WTC11 (cell line): Measurements from ENCODE around the gene ADGRL2. TPM values are rescaled to one million over a fixed set of nuclear protein-coding genes. Genes with fewer than 3 reads are reported as not detected.

Experiments
- ATAC-seq: fragments of 200-7000 bp; cut with Tn5 transposase; 2 replicates; pipeline ENCODE4 v1.10.0; 2021; ENCODE audit warnings: mild to moderate bottlenecking, moderate library complexity
- CTCF ChIA-PET: fragments of 300-600 bp; sonication (Branson Sonifier 250); formaldehyde crosslinking; loops from one replicate; lab custom pipeline; 2021; ENCODE audit warnings: antibody characterized with exemption; lab: Charles Lee
- POLR2A ChIA-PET: fragments of 350-600 bp; sonication (Branson Sonifier 250); formaldehyde crosslinking; loops from one replicate; lab custom pipeline; 2021; ENCODE audit warnings: antibody characterized with exemption; lab: Charles Lee
- DNase-seq: peaks from one replicate; pipeline ENCODE4 v3.0.0; 2021; ENCODE audit warnings: low spot score
- H3K27ac Mint-ChIP-seq: 2 replicates; pipeline ENCODE4 v1.8.0; 2021; ENCODE audit warnings: mixed read lengths
- H3K27me3 Mint-ChIP-seq: 2 replicates; pipeline ENCODE4 v1.8.0; 2021; ENCODE audit warnings: low read depth, mild to moderate bottlenecking, moderate library complexity, mixed read lengths
- H3K36me3 Mint-ChIP-seq: 2 replicates; pipeline ENCODE4 v1.8.0; 2021; ENCODE audit warnings: mixed read lengths
- H3K4me1 Mint-ChIP-seq: 2 replicates; pipeline ENCODE4 v1.8.0; 2022; ENCODE audit warnings: mixed read lengths
- H3K4me3 Mint-ChIP-seq: 2 replicates; pipeline ENCODE4 v1.8.0; 2021; ENCODE audit warnings: mild to moderate bottlenecking, moderate library complexity, mixed read lengths
- H3K9me3 Mint-ChIP-seq: 2 replicates; pipeline ENCODE4 v1.8.0; 2021; ENCODE audit warnings: mixed read lengths
- ATF1 ChIP-seq: sonication (generic); formaldehyde crosslinking; IDR thresholded peaks from 2 replicates; pipeline ENCODE4 v1.8.1; 2023; ENCODE audit warnings: mild to moderate bottlenecking, moderate library complexity, missing genetic modification reagents
- ETV6 ChIP-seq: sonication (generic); formaldehyde crosslinking; IDR thresholded peaks from 2 replicates; pipeline ENCODE4 v1.8.1; 2022; ENCODE audit warnings: mild to moderate bottlenecking, missing genetic modification reagents
- HMGA2 ChIP-seq: fragments of 250-450 bp; sonication (Bioruptor Pico); IDR thresholded peaks from 2 replicates; pipeline ENCODE4 v1.4.0; 2021; ENCODE audit warnings: mild to moderate bottlenecking, moderate library complexity
- HMGXB4 ChIP-seq: sonication (generic); formaldehyde crosslinking; IDR thresholded peaks from 2 replicates; pipeline ENCODE4 v1.8.1; 2023; ENCODE audit warnings: mild to moderate bottlenecking, moderate library complexity, missing genetic modification reagents
- JUN ChIP-seq: sonication (generic); formaldehyde crosslinking; IDR thresholded peaks from 2 replicates; pipeline ENCODE4 v1.8.0; 2023; ENCODE audit warnings: mild to moderate bottlenecking, missing genetic modification reagents
- KAT7 ChIP-seq: sonication (generic); formaldehyde crosslinking; IDR thresholded peaks from 2 replicates; pipeline ENCODE4 v1.8.1; 2023; ENCODE audit warnings: missing genetic modification reagents, mild to moderate bottlenecking, borderline replicate concordance
- MYBL2 ChIP-seq: sonication (generic); formaldehyde crosslinking; IDR thresholded peaks from 2 replicates; pipeline ENCODE4 v1.8.1; 2023; ENCODE audit warnings: mild to moderate bottlenecking, moderate library complexity, missing genetic modification reagents
- OVOL2 ChIP-seq: fragments of 250-450 bp; sonication (Bioruptor Pico); IDR thresholded peaks from 2 replicates; pipeline ENCODE4 v1.9.0; 2021; ENCODE audit warnings: mild to moderate bottlenecking, borderline replicate concordance
- RELA ChIP-seq: sonication (generic); formaldehyde crosslinking; IDR thresholded peaks from 2 replicates; pipeline ENCODE4 v1.8.1; 2022; ENCODE audit warnings: missing genetic modification reagents, mild to moderate bottlenecking, borderline replicate concordance
- SOX15 ChIP-seq: fragments of 250-450 bp; sonication (Bioruptor Pico); IDR thresholded peaks from 2 replicates; pipeline ENCODE4 v1.9.0; 2021; ENCODE audit warnings: mild to moderate bottlenecking
- TEAD4 ChIP-seq: sonication (generic); formaldehyde crosslinking; IDR thresholded peaks from 2 replicates; pipeline ENCODE4 v1.8.0; 2022; ENCODE audit warnings: mild to moderate bottlenecking, missing genetic modification reagents
- ZBTB43 ChIP-seq: sonication (generic); formaldehyde crosslinking; IDR thresholded peaks from 2 replicates; pipeline ENCODE4 v1.8.1; 2023; ENCODE audit warnings: mild to moderate bottlenecking, missing genetic modification reagents
- ZNF232 ChIP-seq: sonication (generic); formaldehyde crosslinking; IDR thresholded peaks from 2 replicates; pipeline ENCODE4 v1.8.0; 2022; ENCODE audit warnings: mild to moderate bottlenecking, missing genetic modification reagents
- ZNF396 ChIP-seq: fragments of 250-450 bp; sonication (Bioruptor Pico); IDR thresholded peaks from 2 replicates; pipeline ENCODE4 v1.8.0; 2021; ENCODE audit warnings: mild to moderate bottlenecking, moderate library complexity, borderline replicate concordance
- total RNA-seq: library from RNA; stranded (reverse); gene quantifications from 3 replicates; pipeline ENCODE4 v1.2.3, GENCODE V29; 2021
- TF ChIP-seq, protein P1 (sequence below): sonication (generic); formaldehyde crosslinking; IDR thresholded peaks from 2 replicates; pipeline ENCODE4 v1.8.1; 2022; ENCODE audit warnings: low read depth, mild to moderate bottlenecking, moderate library complexity, missing genetic modification reagents, borderline replicate concordance
- TF ChIP-seq, protein P2 (sequence below): sonication (generic); formaldehyde crosslinking; IDR thresholded peaks from 2 replicates; pipeline ENCODE4 v1.8.1; 2023; ENCODE audit warnings: mild to moderate bottlenecking, missing genetic modification reagents, moderate library complexity
- TF ChIP-seq, protein P3 (sequence below): sonication (generic); formaldehyde crosslinking; IDR thresholded peaks from 2 replicates; pipeline ENCODE4 v1.8.1; 2022; ENCODE audit warnings: mild to moderate bottlenecking, moderate library complexity, missing genetic modification reagents
- TF ChIP-seq, protein P4 (sequence below): sonication (generic); formaldehyde crosslinking; IDR thresholded peaks from 2 replicates; pipeline ENCODE4 v1.8.1; 2022; ENCODE audit warnings: low read depth, missing genetic modification reagents, borderline replicate concordance
- TF ChIP-seq, protein P5 (sequence below): sonication (generic); formaldehyde crosslinking; IDR thresholded peaks from 2 replicates; pipeline ENCODE4 v1.8.0; 2022; ENCODE audit warnings: mild to moderate bottlenecking, missing genetic modification reagents

ADGRL2 gene
- total RNA-seq, 1 experiment from 2014 or later: 71.6 TPM

- CTCF ChIA-PET: interaction anchor here (0.7 to 1.4 kb wide), 11 partner anchors 17 to 1008 kb away, joined by 3 to 8 read pairs (median 3); no protein-coding TSS in a partner anchor
- TF ChIP-seq, protein P1, sequence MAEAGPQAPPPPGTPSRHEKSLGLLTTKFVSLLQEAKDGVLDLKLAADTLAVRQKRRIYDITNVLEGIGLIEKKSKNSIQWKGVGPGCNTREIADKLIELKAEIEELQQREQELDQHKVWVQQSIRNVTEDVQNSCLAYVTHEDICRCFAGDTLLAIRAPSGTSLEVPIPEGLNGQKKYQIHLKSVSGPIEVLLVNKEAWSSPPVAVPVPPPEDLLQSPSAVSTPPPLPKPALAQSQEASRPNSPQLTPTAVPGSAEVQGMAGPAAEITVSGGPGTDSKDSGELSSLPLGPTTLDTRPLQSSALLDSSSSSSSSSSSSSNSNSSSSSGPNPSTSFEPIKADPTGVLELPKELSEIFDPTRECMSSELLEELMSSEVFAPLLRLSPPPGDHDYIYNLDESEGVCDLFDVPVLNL (CRISPR knock-in tag): no peak
- TF ChIP-seq HMGA2 (CRISPR knock-in tag): no peak
- TF ChIP-seq ETV6 (CRISPR knock-in tag): no peak
- TF ChIP-seq, protein P2, sequence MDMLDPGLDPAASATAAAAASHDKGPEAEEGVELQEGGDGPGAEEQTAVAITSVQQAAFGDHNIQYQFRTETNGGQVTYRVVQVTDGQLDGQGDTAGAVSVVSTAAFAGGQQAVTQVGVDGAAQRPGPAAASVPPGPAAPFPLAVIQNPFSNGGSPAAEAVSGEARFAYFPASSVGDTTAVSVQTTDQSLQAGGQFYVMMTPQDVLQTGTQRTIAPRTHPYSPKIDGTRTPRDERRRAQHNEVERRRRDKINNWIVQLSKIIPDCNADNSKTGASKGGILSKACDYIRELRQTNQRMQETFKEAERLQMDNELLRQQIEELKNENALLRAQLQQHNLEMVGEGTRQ (CRISPR knock-in tag): no peak
- TF ChIP-seq SOX15 (CRISPR knock-in tag): no peak
- TF ChIP-seq ZBTB43: no peak
- TF ChIP-seq RELA (CRISPR knock-in tag): no peak
- no peak for TF ChIP-seq KAT7 (CRISPR knock-in tag)
- TF ChIP-seq, protein P3, sequence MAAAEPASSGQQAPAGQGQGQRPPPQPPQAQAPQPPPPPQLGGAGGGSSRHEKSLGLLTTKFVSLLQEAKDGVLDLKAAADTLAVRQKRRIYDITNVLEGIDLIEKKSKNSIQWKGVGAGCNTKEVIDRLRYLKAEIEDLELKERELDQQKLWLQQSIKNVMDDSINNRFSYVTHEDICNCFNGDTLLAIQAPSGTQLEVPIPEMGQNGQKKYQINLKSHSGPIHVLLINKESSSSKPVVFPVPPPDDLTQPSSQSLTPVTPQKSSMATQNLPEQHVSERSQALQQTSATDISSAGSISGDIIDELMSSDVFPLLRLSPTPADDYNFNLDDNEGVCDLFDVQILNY (CRISPR knock-in tag): no peak
- TF ChIP-seq MYBL2: no peak
- TF ChIP-seq JUN: no peak
- TF ChIP-seq ZNF232: no peak
- TF ChIP-seq ATF1: no peak
- TF ChIP-seq, protein P4, sequence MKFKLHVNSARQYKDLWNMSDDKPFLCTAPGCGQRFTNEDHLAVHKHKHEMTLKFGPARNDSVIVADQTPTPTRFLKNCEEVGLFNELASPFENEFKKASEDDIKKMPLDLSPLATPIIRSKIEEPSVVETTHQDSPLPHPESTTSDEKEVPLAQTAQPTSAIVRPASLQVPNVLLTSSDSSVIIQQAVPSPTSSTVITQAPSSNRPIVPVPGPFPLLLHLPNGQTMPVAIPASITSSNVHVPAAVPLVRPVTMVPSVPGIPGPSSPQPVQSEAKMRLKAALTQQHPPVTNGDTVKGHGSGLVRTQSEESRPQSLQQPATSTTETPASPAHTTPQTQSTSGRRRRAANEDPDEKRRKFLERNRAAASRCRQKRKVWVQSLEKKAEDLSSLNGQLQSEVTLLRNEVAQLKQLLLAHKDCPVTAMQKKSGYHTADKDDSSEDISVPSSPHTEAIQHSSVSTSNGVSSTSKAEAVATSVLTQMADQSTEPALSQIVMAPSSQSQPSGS: no peak
- TF ChIP-seq, protein P5, sequence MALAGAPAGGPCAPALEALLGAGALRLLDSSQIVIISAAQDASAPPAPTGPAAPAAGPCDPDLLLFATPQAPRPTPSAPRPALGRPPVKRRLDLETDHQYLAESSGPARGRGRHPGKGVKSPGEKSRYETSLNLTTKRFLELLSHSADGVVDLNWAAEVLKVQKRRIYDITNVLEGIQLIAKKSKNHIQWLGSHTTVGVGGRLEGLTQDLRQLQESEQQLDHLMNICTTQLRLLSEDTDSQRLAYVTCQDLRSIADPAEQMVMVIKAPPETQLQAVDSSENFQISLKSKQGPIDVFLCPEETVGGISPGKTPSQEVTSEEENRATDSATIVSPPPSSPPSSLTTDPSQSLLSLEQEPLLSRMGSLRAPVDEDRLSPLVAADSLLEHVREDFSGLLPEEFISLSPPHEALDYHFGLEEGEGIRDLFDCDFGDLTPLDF (CRISPR knock-in tag): no peak
- no peak for TF ChIP-seq TEAD4 (CRISPR knock-in tag)
- no peak for TF ChIP-seq HMGXB4 (CRISPR knock-in tag)
- no peak for TF ChIP-seq OVOL2 (CRISPR knock-in tag)
- no peak for TF ChIP-seq ZNF396 (CRISPR knock-in tag)
- DNase-seq: no peak
These were observed 40.1 kb upstream of the ADGRL2 start for GRCh38 chr1:81760477-81761097.

More at GRCh38 chr1:81760477-81761097, 40.1 kb upstream of the ADGRL2 start:
- H3K9me3 Mint-ChIP-seq: no peaks in the 10 kb centered on the region
- peaks cover 23% of the 10 kb centered on the region for H3K4me1 Mint-ChIP-seq
- H3K27me3 Mint-ChIP-seq: no peaks in the 10 kb centered on the region
- no peak overlapping the region for H3K27ac Mint-ChIP-seq
- POLR2A ChIA-PET: no interaction called here
- H3K36me3 Mint-ChIP-seq: no peaks in the 10 kb centered on the region
- ATAC-seq: no peak
- no peak overlapping the region for H3K4me3 Mint-ChIP-seq
